ENCODE results near the gene ARFGAP3.

ARFGAP3 gene

GRCh38 chr22:42801252-42802080 is 55.6 kb downstream of the ARFGAP3 start:
- in situ Hi-C loops (cut with MboI; ENCODE audit: low pct_unique_long_range_greater_than_20kb, low sequenced_read_pairs): no loop called here
- DNase-seq: no peak

DNA sequence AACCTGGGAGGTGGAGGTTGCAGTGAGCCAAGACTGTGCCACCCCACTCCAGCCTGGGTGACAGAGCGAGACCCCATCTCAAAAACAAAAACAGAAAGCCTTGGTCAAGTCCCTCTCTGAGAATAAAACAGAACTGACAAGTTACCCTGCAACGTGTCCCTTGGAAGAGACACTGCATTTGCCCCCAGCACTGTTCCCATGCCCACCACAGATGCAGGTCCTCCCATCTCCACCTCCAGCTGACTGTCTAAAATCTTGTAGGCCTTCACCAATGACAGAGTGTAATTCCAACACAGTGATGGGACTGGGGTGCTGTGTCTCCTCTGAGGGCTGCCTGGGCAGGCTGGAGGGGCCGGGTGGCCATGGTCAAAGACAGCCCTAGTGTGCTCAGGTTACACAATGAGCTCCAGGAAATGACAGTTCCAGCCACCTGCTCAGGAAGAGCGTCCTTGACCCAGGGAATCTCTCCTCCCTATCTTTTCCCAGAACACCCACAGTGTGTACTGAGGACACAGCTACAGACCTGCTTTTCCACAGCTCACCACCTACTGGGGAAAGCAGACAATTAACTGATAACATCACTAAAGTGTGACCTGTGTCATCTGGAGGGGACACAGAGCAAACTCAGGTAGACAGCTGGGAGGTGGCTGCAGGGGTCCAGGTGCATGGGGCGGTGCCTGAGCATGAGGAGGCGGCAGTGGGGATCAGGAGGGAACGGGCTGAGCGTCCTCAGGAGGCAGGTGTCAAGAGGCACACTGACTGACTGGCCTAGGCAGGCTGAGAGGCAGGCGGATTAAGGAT is 56.4 kb downstream of the ARFGAP3 start:
- in situ Hi-C loops (cut with MboI; ENCODE audit: low pct_unique_long_range_greater_than_20kb, low sequenced_read_pairs): no loop called here
- DNase-seq: no peak

- in situ Hi-C loops (cut with MboI; ENCODE audit: low pct_unique_long_range_greater_than_20kb, low sequenced_read_pairs): no loop called here
- peak; percentile 20 for DNase-seq
These were observed 57.3 kb downstream of the ARFGAP3 start for GRCh38 chr22:42799461-42800405.

DNA sequence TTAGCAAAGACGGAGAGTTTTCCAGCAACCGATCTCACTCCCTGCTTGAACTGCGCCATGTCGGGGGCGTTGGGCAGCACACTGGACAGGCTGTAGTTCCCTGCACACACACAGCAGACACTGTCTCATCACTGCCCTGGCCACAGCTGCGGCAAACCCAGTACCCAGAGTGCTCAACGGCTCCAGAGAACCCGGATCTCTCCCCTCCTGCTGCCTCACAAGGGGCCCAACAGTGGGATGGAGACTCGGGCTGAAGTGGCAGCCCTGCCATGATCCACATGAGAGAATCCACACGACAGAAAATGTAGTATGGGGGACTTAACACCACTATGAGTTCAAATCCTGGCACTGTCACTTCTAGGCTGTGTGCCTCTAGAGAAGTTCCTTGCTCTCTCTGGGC is 58.0 kb downstream of the ARFGAP3 start:
- in situ Hi-C loops (cut with MboI; ENCODE audit: low pct_unique_long_range_greater_than_20kb, low sequenced_read_pairs): no loop called here
- DNase-seq: no peak

DNA sequence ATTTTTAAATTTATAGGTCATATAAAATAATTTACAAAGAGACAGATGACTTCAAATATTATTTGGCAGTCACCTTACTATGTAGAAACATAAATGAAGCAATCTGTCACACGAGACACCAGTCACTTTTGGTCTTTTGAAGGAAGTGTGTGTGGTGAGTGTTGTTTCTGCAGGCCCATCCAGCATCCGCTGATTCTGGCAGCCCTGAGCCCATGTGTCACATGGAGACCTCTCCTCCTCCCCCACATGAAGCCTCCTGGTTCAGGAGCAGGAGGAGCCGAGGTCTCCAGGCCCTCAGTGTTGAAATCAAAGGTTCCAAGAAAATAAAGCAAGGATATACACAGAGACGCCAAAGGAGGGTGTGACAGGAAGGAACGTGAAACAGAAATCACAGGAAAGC is 60.1 kb downstream of the ARFGAP3 start:
- peak; percentile 63 for DNase-seq

DNA sequence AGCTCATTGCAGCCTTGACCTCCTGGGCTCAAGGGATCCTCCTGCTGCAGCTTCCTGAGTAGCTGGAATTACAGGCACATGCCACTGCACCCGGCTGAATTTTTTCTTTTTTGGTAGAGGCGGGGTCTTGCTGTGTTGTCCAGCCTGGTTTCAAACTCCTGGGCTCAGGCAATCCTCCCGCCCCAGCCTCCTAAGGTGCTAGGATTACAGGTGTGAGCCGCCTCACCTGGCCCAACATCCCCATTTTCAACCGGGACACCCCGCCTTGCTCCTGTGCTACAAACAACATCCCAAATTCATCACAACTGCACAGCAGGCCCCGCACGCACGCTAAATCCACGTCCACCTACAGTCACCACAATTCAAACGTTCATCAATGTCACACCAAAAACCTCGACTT is 61.0 kb downstream of the ARFGAP3 start:
- in situ Hi-C loops (cut with MboI; ENCODE audit: low pct_unique_long_range_greater_than_20kb, low sequenced_read_pairs): no loop called here
- DNase-seq: no peak

More for the DNA sequence above, 60.1 kb downstream of the ARFGAP3 start:
- in situ Hi-C loops (cut with MboI; ENCODE audit: low pct_unique_long_range_greater_than_20kb, low sequenced_read_pairs): no loop called here

- in situ Hi-C loops (cut with MboI; ENCODE audit: low pct_unique_long_range_greater_than_20kb, low sequenced_read_pairs): no loop called here
- DNase-seq: no peak
These were observed 62.2 kb downstream of the ARFGAP3 start for GRCh38 chr22:42794551-42795510.

DNA sequence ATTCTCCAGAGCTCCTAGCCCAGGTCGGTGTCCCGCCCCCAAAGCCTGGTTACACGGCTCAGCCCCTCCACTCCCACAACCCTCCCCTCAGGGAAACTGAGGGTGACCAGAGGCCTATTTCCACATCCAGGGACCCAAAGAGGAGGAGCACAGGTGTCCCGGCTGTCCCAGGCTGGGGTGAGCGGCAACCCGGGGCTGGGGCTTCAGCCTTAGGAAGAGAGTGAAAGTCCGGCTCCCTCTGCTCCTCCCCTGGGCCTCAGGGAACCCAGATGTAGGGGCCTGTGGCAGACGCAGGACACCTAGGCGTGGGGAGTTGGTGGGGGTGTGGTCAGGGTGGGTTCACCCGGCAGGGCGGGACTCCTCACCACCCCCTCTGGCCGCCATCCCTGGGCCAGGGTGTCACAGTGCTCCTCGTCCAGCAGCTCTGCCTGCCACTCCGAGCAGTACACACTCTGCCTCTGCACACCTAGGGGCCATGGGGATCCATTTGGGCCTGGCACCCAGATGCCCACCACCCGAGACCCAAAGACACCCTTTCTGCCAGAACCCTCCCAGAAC is 63.1 kb downstream of the ARFGAP3 start:
- DNase-seq: no peak

DNA sequence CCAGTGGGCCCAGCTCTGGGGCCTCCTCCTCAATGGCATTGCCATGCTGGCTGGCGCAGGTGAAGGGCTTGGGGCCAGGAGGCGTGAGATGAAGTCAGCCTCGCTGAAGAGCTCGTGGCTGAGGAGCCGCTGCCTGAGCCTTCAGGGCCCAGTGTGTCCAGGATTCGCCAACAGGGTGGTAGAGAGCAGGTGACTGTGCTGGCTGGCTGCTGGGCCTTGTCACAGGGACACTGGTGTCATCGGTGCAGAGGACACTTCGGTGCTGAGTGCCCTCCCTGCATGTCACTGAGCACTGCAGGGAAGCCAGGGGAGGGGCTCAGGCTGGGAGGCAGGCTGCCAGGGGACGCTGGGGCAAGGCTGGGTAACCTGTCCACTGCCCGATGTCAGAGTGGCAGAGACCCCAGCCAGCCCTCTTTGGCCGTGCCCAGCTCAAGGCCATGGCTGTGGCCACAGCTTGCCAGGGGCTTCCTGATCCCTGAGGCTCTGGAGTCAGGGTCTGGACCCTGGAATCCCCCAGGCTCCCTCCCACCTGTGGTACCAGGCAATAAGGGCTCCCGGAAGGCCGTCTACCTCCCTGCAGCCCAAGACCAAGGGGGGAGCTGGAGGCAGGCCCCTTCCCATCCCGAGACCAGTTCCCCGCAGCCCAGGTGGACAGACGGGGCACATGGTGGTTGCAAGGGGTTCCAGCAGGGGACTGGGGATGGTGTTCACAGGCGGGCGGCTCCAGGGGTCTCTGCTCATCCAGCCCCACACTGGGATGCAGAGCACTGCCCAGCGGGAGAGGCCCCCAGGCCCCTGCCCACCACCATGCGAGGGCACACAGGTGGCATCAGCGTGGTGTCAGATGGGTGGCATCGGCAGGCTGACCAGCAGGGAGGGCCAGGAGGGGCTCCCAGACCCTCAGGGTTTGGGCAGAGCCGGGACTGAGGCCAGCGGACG is 63.9 kb downstream of the ARFGAP3 start:
- DNase-seq: no peak

More for the DNA sequence above, 63.1 kb downstream of the ARFGAP3 start:
- in situ Hi-C loops (cut with MboI; ENCODE audit: low pct_unique_long_range_greater_than_20kb, low sequenced_read_pairs): no loop called here

DNA sequence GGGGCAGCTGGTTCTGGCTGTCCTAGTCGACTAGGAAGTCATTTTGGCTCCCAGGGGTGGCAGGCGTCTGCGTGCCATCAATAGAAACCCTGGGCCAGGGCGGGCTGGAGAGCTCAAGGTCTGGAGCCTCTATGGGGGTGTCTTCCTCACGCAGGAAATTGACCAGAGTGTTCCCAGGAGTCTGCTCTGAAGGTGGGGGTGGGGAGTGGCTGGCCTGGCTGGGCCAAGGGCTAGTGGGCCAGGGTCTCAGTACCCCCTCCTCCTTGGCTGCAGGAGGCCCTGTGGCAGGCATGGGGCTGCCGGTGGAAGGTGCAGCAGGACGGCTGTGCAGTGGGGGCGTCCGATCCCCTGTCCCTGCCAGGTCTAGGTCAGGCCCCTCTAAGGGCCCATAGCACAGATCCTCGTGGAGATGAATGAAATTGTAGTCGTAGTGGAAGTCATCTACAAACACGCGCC is 64.6 kb downstream of the ARFGAP3 start:
- in situ Hi-C loops (cut with MboI; ENCODE audit: low pct_unique_long_range_greater_than_20kb, low sequenced_read_pairs): no loop called here
- DNase-seq: no peak

More for the DNA sequence above, 63.9 kb downstream of the ARFGAP3 start:
- in situ Hi-C loops (cut with MboI; ENCODE audit: low pct_unique_long_range_greater_than_20kb, low sequenced_read_pairs): no loop called here

GRCh38 chr22:42791721-42792452 is 65.2 kb downstream of the ARFGAP3 start:
- in situ Hi-C loops (cut with MboI; ENCODE audit: low pct_unique_long_range_greater_than_20kb, low sequenced_read_pairs): no loop called here

DNA sequence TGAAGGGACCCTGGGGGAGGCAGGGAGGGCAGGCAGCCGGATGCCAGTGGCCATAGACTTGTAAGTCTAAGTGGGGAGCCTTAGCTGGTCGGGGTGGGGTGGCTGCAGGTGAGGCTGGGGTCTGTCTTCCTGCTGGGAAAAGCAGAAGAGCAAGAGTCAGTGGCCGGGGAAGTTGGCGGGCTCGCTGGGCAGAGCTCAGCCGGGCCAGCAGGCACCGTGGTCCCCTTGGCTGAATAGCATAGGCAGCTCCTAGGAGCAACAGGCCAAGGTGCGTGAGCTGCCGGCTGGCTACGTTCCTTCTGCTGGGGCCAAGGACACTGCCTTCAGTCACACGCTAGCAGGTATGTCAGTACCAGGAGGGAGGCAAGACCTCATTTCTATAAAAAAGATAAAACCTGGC is 68.6 kb downstream of the ARFGAP3 start:
- no peak for DNase-seq
- in situ Hi-C loops (cut with MboI; ENCODE audit: low pct_unique_long_range_greater_than_20kb, low sequenced_read_pairs): no loop called here

More at GRCh38 chr22:42791721-42792452, 65.2 kb downstream of the ARFGAP3 start:
- DNase-seq: no peak

- in situ Hi-C loops (cut with MboI; ENCODE audit: low pct_unique_long_range_greater_than_20kb, low sequenced_read_pairs): no loop called here
- DNase-seq: no peak
These were observed 69.1 kb downstream of the ARFGAP3 start for GRCh38 chr22:42788021-42788420.

DNA sequence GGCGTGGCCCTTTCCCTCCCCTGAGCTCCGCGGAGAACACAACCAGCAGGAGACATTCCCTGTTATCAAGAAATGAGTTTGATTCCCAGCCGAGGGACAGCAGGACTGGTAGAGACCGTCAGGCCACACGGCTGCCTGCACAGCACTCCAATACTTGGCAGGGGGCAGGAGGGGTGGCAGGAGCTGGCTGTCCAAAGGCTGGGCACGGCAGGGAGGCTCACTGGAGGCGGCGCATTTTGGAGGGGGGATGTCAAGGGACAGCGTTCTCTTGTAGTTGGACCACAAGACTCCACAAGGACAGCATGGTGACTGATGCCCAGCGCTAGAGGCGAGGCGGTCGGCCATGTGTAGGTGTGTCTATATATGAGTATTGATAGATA is 69.7 kb downstream of the ARFGAP3 start:
- DNase-seq: no peak
- in situ Hi-C loops (cut with MboI; ENCODE audit: low pct_unique_long_range_greater_than_20kb, low sequenced_read_pairs): no loop called here

DNA sequence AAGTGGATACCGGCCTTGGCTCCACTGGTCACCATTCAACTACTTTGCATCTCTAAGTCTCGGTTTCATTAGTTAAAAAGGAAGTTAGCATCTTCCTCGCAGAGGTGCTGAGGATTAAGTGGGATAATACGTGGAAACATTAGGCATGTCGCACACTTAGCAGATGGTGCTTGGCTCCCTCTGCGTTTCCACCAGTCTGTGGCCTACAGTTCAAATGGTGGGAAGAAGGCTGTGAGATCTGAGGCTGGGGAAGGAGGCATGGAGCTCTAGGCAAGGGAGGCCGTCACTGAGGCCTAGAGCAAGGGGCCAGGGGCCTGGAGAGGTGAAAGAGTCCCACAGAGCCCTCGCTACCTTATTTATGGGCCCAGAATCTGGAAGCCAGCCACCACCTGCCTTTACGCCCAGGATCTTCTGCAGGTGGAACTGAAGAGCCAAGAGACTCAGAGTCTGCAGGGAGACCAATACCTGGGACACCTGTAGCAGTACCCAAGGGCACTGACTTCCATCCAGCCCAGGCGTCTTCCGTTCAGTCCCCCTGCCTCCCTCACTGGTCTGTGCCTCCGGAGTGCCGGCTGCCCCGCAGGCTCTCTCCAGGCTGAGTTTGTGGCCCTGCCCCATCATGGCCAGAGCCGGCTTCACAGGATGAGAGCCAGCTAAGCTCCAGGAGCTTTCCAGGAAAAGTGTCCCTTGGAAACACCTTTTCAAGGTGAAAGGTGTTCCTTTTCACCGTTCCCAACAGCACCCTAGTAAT is 70.3 kb downstream of the ARFGAP3 start:
- no peak for DNase-seq
- in situ Hi-C loops (cut with MboI; ENCODE audit: low pct_unique_long_range_greater_than_20kb, low sequenced_read_pairs): no loop called here

Data from KBM-7 (cell line).